ENCODE measurements around the gene LRIG1. TPM values are rescaled to one million over a fixed set of nuclear protein-coding genes. Genes with fewer than 3 reads are reported as not detected.
A peak's percentile ranks its signal among the peaks of the same experiment; 100 is the strongest.

Gene LRIG1
- total RNA-seq, 1 donor from 2014 or later = 8.2 TPM

GRCh38 chr3:66379565-66379964 is 121.3 kb downstream of the LRIG1 start:
- Histone ChIP-seq H3K27me3 (ENCODE audit: control insufficient read depth, insufficient read depth, low read length) (no peaks in the 10 kb centered on the region), H3K36me3 (ENCODE audit: control insufficient read depth, insufficient read depth, low read length) (peaks cover 4% of the 10 kb centered on the region), H3K4me3 (ENCODE audit: low read depth, low read length) (no peak overlapping the region)
- TF ChIP-seq CTCF (IDR thresholded peaks at IDR 0.05; ENCODE audit: insufficient read depth, low read length, poor library complexity, severe bottlenecking) = no peak
- no peak for DNase-seq (ENCODE audit: low read depth)

GRCh38 chr3:66378256-66378655 is 122.6 kb downstream of the LRIG1 start:
- TF ChIP-seq CTCF (IDR thresholded peaks at IDR 0.05; ENCODE audit: insufficient read depth, low read length, poor library complexity, severe bottlenecking) = peak; percentile 54
- H3K4me3 ChIP-seq (ENCODE audit: low read depth, low read length) = no peak overlapping the region
- no peaks in the 10 kb centered on the region for H3K27me3 ChIP-seq (ENCODE audit: control insufficient read depth, insufficient read depth, low read length)
- DNase-seq (ENCODE audit: low read depth) = no peak
- H3K36me3 ChIP-seq (ENCODE audit: control insufficient read depth, insufficient read depth, low read length) = peaks cover 4% of the 10 kb centered on the region

GRCh38 chr3:66377800-66378199 is 123.0 kb downstream of the LRIG1 start:
- peaks cover 4% of the 10 kb centered on the region for H3K36me3 ChIP-seq (ENCODE audit: control insufficient read depth, insufficient read depth, low read length)
- DNase-seq (ENCODE audit: low read depth) = no peak

GRCh38 chr3:66376568-66376967 is 124.3 kb downstream of the LRIG1 start:
- Histone ChIP-seq H3K4me3 (ENCODE audit: low read depth, low read length) (no peak overlapping the region), H3K27me3 (ENCODE audit: control insufficient read depth, insufficient read depth, low read length) (no peaks in the 10 kb centered on the region), H3K36me3 (ENCODE audit: control insufficient read depth, insufficient read depth, low read length) (peaks cover 3% of the 10 kb centered on the region)
- no peak for TF ChIP-seq CTCF (IDR thresholded peaks at IDR 0.05; ENCODE audit: insufficient read depth, low read length, poor library complexity, severe bottlenecking)
- no peak for DNase-seq (ENCODE audit: low read depth)

More at GRCh38 chr3:66377800-66378199, 123.0 kb downstream of the LRIG1 start:
- no peaks in the 10 kb centered on the region for H3K27me3 ChIP-seq (ENCODE audit: control insufficient read depth, insufficient read depth, low read length)
- no peak for TF ChIP-seq CTCF (IDR thresholded peaks at IDR 0.05; ENCODE audit: insufficient read depth, low read length, poor library complexity, severe bottlenecking)
- H3K4me3 ChIP-seq (ENCODE audit: low read depth, low read length) = no peak overlapping the region

GRCh38 chr3:66372681-66373350 is 128.0 kb downstream of the LRIG1 start:
- no peaks in the 10 kb centered on the region for H3K27me3 ChIP-seq (ENCODE audit: control insufficient read depth, insufficient read depth, low read length)
- no peak for DNase-seq (ENCODE audit: low read depth)
- TF ChIP-seq CTCF (IDR thresholded peaks at IDR 0.05; ENCODE audit: insufficient read depth, low read length, poor library complexity, severe bottlenecking) = peak; percentile 27
- H3K36me3 ChIP-seq (ENCODE audit: control insufficient read depth, insufficient read depth, low read length) = no peaks in the 10 kb centered on the region
- no peak overlapping the region for H3K4me3 ChIP-seq (ENCODE audit: low read depth, low read length)

GRCh38 chr3:66371432-66371831 is 129.4 kb downstream of the LRIG1 start:
- TF ChIP-seq CTCF (IDR thresholded peaks at IDR 0.05; ENCODE audit: insufficient read depth, low read length, poor library complexity, severe bottlenecking) = no peak
- DNase-seq (ENCODE audit: low read depth) = no peak
- H3K27me3 ChIP-seq (ENCODE audit: control insufficient read depth, insufficient read depth, low read length) = no peaks in the 10 kb centered on the region
- no peak overlapping the region for H3K4me3 ChIP-seq (ENCODE audit: low read depth, low read length)
- H3K36me3 ChIP-seq (ENCODE audit: control insufficient read depth, insufficient read depth, low read length) = no peaks in the 10 kb centered on the region
